Measurements from ENCODE around the gene DIP2C.
"Not testable (repeated sequence)": the region's sequence is repeated elsewhere in the genome, so short reads cannot be mapped to it uniquely, and the experiment has no call there.

Gene DIP2C

GRCh38 chr10:689452-690371 lies at the start of gene DIP2C:
Gene DIP2C (minus strand): TSS chr10:689668. CDS start chr10:689578, 90 bp downstream.
- DNase-seq: peak; percentile 85

DNA sequence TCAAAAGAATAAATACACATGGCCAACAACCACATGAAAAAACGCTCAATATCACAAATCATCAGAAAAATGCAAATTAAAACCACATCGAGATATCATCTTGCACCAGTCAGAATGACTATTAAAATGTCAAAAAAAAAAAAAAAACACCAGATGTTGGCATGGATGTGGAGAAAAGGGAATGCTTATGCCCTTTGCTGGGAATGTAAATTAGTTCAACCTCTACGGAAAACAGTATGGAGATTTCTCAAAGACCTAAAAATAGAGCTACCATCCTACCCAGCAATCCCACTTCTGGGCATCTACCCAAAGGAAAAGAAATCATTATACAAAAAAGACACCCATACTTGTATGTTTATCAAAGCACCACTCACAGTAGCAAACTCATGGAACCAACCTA lies 45.0 kb upstream of the DIP2C start:
- DNase-seq: no peak

- no peak for DNase-seq
Measured at GRCh38 chr10:733086-733485, 43.6 kb upstream of the DIP2C start.

GRCh38 chr10:729213-729612 lies 39.7 kb upstream of the DIP2C start:
- DNase-seq: no peak

DNA sequence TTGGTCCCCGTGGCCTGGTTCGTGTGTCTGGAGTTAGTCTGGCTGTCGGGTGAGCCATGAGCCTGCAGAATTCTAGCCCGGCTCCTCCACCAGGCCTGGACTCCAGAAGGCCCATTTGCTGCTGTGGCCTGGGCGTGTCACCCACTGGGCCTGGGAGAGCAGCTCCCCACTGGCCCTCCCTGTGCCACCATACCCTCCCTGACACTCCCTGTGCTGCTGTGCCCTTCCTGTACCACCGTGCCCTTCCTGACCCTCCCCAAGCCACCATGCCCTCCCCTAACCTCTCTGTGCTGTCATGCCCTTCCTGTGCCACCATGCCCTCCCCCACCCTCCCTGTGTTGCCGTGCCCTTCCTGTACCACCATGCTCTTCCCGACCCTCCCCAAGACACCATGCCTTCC lies 39.1 kb upstream of the DIP2C start:
- DNase-seq: no peak

GRCh38 chr10:727162-727790 lies 37.8 kb upstream of the DIP2C start:
- no peak for DNase-seq

GRCh38 chr10:725786-726185 lies 36.3 kb upstream of the DIP2C start:
- peak; percentile 45 for DNase-seq

DNA sequence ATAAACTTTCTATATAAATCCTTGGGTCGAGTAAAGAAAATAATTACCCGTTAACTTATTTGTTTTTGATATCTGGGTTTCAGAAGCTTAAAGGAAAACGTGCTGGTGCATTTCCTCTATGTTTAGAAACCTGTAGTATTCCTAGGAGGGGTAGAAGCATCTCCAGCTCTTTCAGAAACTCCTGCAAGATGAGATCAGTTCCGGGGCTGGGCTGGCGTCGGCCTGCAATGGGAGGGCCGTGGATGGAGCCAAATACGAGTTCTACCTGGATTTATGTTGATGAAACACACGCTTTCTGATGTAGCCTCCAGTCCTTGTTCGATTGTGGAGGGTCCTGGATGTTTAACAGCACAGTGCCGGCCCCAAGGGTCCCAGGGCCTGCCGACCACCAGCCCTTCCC lies 35.8 kb upstream of the DIP2C start:
- no peak for DNase-seq

DNA sequence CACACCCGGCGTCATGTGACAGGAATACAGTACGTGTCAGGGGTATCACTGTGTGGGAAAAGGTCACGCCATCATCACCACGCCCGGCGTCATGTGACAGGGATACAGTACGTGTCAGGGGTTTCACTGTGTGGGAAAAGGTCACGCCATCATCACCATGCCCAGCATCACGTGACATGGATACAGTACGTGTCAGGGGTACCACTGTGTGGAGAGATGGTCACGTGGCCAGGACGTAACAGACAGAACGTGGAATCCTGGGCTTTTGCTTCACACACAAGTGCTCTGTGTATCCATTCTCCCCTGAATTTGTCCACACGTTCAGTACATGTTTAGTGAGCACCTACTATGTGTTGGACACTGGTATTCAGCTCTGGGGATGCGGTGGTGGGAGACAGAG lies 34.5 kb upstream of the DIP2C start:
- no peak for DNase-seq

GRCh38 chr10:722281-723060 lies 33.0 kb upstream of the DIP2C start:
- no peak for DNase-seq

GRCh38 chr10:718143-718700 lies 28.8 kb upstream of the DIP2C start:
- DNase-seq: no peak

DNA sequence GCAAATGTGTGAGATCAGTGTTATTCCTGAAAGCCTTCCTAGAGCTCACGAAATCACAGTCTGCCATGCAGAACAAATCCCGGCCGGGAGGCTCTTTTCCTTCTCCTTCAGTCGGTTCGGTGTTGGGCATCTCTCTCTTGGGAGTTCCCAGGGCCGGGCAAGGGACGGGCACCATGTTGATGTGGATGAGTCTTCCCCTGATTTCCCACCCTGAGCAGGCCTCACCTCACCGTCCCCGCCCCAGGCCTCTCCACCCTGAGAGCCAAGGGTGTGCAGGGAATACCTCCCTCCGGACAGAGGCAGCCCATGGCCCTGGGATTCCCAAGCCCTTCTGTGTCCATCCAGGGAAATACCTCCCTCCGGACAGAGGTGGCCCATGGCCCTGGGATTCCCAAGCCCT lies 28.0 kb upstream of the DIP2C start:
- DNase-seq: no peak

DNA sequence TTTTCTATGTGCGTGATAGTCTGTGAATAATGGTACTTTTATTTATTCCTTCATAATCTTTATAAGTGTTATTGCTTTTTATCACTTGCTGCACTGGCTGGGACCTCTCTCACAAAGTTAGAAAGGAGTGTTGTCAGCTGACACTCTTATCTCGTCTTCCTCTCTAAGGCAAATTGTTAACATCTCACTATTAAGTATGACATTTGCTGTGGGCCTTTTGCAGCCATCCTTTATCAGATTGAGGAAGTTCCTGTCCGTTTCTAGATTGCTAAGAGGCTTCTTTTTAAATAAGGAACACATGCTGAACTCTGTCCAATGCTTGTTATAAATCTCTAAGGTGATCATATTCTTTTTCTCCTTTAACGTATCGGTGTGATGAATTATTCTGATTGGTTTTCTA lies 27.4 kb upstream of the DIP2C start:
- no peak for DNase-seq

DNA sequence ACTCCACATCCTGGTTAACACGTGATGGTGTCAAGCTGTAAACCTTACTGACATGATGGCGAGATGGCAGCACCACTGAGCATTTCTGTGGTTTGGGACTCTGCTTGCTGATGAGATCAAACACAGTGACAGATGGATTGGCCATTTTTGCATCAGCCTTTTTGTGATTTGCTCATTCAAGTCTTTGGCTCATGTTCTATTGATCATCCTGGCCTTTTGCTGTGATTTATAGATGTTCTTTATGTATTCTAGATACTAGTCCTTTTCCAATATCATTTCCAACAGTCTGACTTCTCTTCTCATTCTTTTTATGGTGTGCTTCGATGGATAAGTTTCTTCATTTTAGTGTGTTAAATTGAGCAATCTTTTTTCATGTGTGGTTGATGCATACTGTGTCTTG lies 24.7 kb upstream of the DIP2C start:
- DNase-seq: no peak

GRCh38 chr10:712575-712974 lies 23.1 kb upstream of the DIP2C start:
- no peak for DNase-seq

DNA sequence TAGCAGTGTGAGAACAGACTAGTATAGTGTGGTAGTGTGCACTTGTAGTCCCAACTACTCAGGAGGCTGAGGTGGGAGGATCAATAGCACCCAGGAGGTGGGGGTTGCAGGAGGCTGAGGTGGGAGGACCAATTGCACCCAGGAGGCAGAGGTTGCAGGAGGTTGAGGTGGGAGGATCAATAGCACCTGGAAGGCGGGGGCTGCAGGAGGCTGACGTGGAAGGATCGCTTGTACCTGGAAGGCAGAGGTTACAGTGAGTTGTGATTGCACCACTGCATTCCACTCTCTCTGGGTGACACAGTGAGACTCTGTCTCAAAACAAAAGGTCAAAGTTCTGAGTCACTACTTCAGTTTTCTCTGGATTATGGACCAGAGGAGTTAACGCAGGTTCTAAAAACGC lies 22.6 kb upstream of the DIP2C start:
- no peak for DNase-seq

DNA sequence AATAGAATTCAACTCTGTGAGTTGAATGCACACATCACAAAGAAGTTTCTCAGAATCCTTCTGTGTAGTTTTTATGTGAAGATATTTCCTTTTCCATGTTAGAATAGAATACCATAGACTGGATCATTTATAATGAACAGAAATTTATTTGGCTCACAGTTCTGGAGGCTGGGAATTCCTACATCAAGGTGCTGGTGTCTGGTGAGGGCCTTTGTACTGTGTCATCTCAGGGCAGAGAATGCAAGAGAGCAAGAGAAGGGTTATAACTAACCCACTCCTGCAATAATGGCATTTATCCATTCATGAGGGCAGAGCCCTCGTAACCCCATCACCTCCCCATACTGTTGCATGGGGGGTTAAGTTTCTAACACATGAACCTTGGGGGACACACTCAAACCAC lies 18.4 kb upstream of the DIP2C start:
- no peak for DNase-seq

GRCh38 chr10:707456-707855 lies 18.0 kb upstream of the DIP2C start:
- DNase-seq: no peak

GRCh38 chr10:703118-703517 lies 13.7 kb upstream of the DIP2C start:
- no peak for DNase-seq

DNA sequence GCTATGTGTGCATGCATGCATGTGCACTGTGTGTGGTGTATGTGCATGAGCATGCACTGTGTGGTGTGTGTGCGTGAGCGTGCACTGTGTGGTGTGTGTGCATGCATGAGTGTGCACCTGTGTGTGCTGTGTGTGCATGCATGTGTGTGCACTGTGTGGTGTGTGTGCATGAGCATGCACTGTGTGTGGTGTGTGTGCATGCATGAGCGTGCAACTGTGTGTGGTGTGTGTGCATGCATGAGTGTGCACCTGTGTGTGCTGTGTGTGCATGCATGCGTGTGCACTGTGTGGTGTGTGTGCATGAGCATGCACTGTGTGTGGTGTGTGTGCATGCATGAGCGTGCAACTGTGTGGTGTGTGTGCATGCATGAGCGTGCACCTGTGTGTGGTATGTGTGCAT lies 10.7 kb upstream of the DIP2C start:
- DNase-seq: not testable (repeated sequence)

DNA sequence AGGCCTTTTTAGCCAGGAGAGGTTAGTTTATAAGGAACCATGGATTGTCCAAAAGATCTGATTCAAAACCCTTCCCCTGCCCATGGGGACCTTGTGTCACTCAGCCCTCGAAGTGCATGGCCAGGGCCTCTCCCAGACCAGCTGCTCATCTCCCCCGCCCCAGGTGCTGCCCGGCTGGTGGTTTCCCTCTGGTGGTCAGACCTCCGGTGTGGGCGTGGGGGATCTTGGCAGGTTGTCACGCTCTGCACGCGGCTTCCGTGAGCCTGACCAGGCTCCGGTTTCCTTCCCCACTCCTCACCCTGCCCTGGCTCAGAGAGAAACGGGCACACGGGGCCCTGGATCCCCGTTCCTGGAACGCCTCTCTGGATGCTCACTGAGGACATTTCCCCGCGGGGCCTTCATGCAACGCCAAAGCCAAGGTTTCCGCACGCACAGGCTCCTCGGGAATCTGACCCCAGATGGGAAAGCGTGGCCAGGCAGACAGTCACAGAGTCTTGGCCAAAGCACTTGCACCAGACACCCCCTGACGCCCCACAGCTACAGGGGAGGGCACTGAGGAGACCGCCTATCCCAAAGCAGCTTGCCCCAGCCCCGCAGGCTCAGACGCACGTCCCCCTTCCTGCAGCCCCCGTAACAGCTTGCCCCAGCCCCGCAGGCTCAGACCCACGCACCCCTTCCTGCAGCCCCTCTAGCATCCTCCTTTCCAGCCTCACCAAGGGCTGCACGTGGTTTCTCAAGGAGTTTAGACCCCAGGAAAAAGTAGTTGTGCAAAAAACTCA lies 7.8 kb upstream of the DIP2C start:
- DNase-seq: no peak

- no peak for DNase-seq
Measured at GRCh38 chr10:695396-695795, 5.9 kb upstream of the DIP2C start.

GRCh38 chr10:693506-693905 lies 4.0 kb upstream of the DIP2C start:
- no peak for DNase-seq
